ENCODE results near the gene CRTC1.
A peak's percentile ranks its signal among the peaks of the same experiment; 100 is the strongest.

GRCh38 chr19:18683109-18683957 is at the start of gene CRTC1:
- TF ChIP-seq SLC30A9 (CRISPR knock-in tag; IDR thresholded peaks at IDR 0.05) = no peak
- TF ChIP-seq ZKSCAN8 (CRISPR knock-in tag; IDR thresholded peaks at IDR 0.05) = no peak
- no peak for TF ChIP-seq FOXO4 (CRISPR knock-in tag; IDR thresholded peaks at IDR 0.05)
- peak; percentile 83 for TF ChIP-seq POLR2A (conservative IDR thresholded peaks at IDR 0.05)
- TF ChIP-seq TRIM24 (IDR thresholded peaks at IDR 0.05) = peak in 1 of 2 experiments; percentile 26; a peak in 2 of 4 replicates

All from K562 (cell line).